WTC11 (cell line): ENCODE measurements around the gene CMTM4. TPM values are rescaled to one million over a fixed set of nuclear protein-coding genes. Genes with fewer than 3 reads are reported as not detected.

Source experiments
- ATAC-seq: fragments of 200-7000 bp; cut with Tn5 transposase; 2 replicates; pipeline ENCODE4 v1.10.0; 2021; ENCODE audit warnings: mild to moderate bottlenecking, moderate library complexity
- CTCF ChIA-PET: fragments of 300-600 bp; sonication (Branson Sonifier 250); formaldehyde crosslinking; loops from one replicate; lab custom pipeline; 2021; ENCODE audit warnings: antibody characterized with exemption; lab: Charles Lee
- POLR2A ChIA-PET: fragments of 350-600 bp; sonication (Branson Sonifier 250); formaldehyde crosslinking; loops from one replicate; lab custom pipeline; 2021; ENCODE audit warnings: antibody characterized with exemption; lab: Charles Lee
- DNase-seq: peaks from one replicate; pipeline ENCODE4 v3.0.0; 2021; ENCODE audit warnings: low spot score
- H3K27ac Mint-ChIP-seq: 2 replicates; pipeline ENCODE4 v1.8.0; 2021; ENCODE audit warnings: mixed read lengths
- H3K27me3 Mint-ChIP-seq: 2 replicates; pipeline ENCODE4 v1.8.0; 2021; ENCODE audit warnings: low read depth, mild to moderate bottlenecking, moderate library complexity, mixed read lengths
- H3K36me3 Mint-ChIP-seq: 2 replicates; pipeline ENCODE4 v1.8.0; 2021; ENCODE audit warnings: mixed read lengths
- H3K4me1 Mint-ChIP-seq: 2 replicates; pipeline ENCODE4 v1.8.0; 2022; ENCODE audit warnings: mixed read lengths
- H3K4me3 Mint-ChIP-seq: 2 replicates; pipeline ENCODE4 v1.8.0; 2021; ENCODE audit warnings: mild to moderate bottlenecking, moderate library complexity, mixed read lengths
- H3K9me3 Mint-ChIP-seq: 2 replicates; pipeline ENCODE4 v1.8.0; 2021; ENCODE audit warnings: mixed read lengths
- AFF4 ChIP-seq: sonication (generic); formaldehyde crosslinking; IDR thresholded peaks from 2 replicates; pipeline ENCODE4 v1.8.1; 2023; ENCODE audit warnings: mild to moderate bottlenecking, missing genetic modification reagents, borderline replicate concordance
- ATF2 ChIP-seq: sonication (generic); formaldehyde crosslinking; IDR thresholded peaks from 2 replicates; pipeline ENCODE4 v1.8.1; 2022; ENCODE audit warnings: low read depth, missing genetic modification reagents, borderline replicate concordance
- CREM ChIP-seq: sonication (generic); formaldehyde crosslinking; IDR thresholded peaks from 2 replicates; pipeline ENCODE4 v1.8.1; 2022; ENCODE audit warnings: mild to moderate bottlenecking, missing genetic modification reagents, moderate library complexity
- FOXP1 ChIP-seq: sonication (generic); formaldehyde crosslinking; IDR thresholded peaks from 2 replicates; pipeline ENCODE4 v1.8.0; 2022; ENCODE audit warnings: missing genetic modification reagents, mild to moderate bottlenecking, moderate library complexity, borderline replicate concordance
- NR3C1 ChIP-seq: sonication (generic); formaldehyde crosslinking; conservative IDR thresholded peaks from 2 replicates; pipeline ENCODE4 v1.8.1; 2023; ENCODE audit warnings: low read depth, mild to moderate bottlenecking, missing genetic modification reagents
- SMAD3 ChIP-seq: sonication (generic); formaldehyde crosslinking; IDR thresholded peaks from 2 replicates; pipeline ENCODE4 v1.8.0; 2022; ENCODE audit warnings: missing genetic modification reagents, mild to moderate bottlenecking, borderline replicate concordance
- SMAD4 ChIP-seq: sonication (generic); formaldehyde crosslinking; IDR thresholded peaks from 2 replicates; pipeline ENCODE4 v1.8.0; 2022; ENCODE audit warnings: mild to moderate bottlenecking, missing genetic modification reagents
- ZSCAN18 ChIP-seq: fragments of 250-450 bp; sonication (Bioruptor Pico); IDR thresholded peaks from 2 replicates; pipeline ENCODE4 v2.1.2; 2022; ENCODE audit warnings: mild to moderate bottlenecking, moderate library complexity
- total RNA-seq: library from RNA; stranded (reverse); gene quantifications from 3 replicates; pipeline ENCODE4 v1.2.3, GENCODE V29; 2021
- TF ChIP-seq, protein P1 (sequence below): fragments of 250-450 bp; sonication (Bioruptor Pico); IDR thresholded peaks from 2 replicates; pipeline ENCODE4 v1.9.0; 2021; ENCODE audit warnings: moderate library complexity, mild to moderate bottlenecking, inconsistent platforms, borderline replicate concordance
- TF ChIP-seq, protein P2 (sequence below): sonication (generic); formaldehyde crosslinking; IDR thresholded peaks from 2 replicates; pipeline ENCODE4 v1.8.0; 2022; ENCODE audit warnings: mild to moderate bottlenecking, missing genetic modification reagents
- TF ChIP-seq, protein P3 (sequence below): sonication (generic); formaldehyde crosslinking; IDR thresholded peaks from 2 replicates; pipeline ENCODE4 v1.8.1; 2023; ENCODE audit warnings: mild to moderate bottlenecking, missing genetic modification reagents
- TF ChIP-seq, protein P4 (sequence below): sonication (generic); formaldehyde crosslinking; IDR thresholded peaks from 2 replicates; pipeline ENCODE4 v1.8.0; 2023; ENCODE audit warnings: mild to moderate bottlenecking, missing genetic modification reagents
- TF ChIP-seq, protein P5 (sequence below): fragments of 250-450 bp; sonication (Bioruptor Pico); IDR thresholded peaks from 2 replicates; pipeline ENCODE4 v1.9.0; 2021; ENCODE audit warnings: mild to moderate bottlenecking, borderline replicate concordance
- TF ChIP-seq, protein P6 (sequence below): fragments of 250-450 bp; sonication (Bioruptor Pico); IDR thresholded peaks from 2 replicates; pipeline ENCODE4 v1.9.0; 2021; ENCODE audit warnings: mild to moderate bottlenecking

Gene CMTM4
- total RNA-seq, 1 experiment from 2014 or later = 56.2 TPM

- Mint-ChIP-seq H3K27me3 (no peaks in the 10 kb centered on the region; the same call in 1 of the 2 replicates), H3K27ac (0 out of 2 replicates have a peak overlapping the region, but pooled peaks have one; percentile 50), H3K4me3 (no peak overlapping the region), H3K4me1 (peaks cover 4% of the 10 kb centered on the region; the same call in 1 of the 2 replicates), H3K9me3 (peaks cover 4% of the 10 kb centered on the region; the same call in 1 of the 2 replicates), H3K36me3 (peaks cover 15% of the 10 kb centered on the region)
- ChIA-PET CTCF (no interaction called here), POLR2A (no interaction called here)
- no peak for ATAC-seq
- TF ChIP-seq AFF4 (CRISPR knock-in tag) = no peak
- TF ChIP-seq, protein P1, sequence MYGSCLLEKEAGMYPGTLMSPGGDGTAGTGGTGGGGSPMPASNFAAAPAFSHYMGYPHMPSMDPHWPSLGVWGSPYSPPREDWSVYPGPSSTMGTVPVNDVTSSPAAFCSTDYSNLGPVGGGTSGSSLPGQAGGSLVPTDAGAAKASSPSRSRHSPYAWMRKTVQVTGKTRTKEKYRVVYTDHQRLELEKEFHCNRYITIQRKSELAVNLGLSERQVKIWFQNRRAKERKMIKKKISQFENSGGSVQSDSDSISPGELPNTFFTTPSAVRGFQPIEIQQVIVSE (CRISPR knock-in tag) = no peak
- TF ChIP-seq ZSCAN18 (CRISPR knock-in tag) = no peak
- TF ChIP-seq SMAD3 (CRISPR knock-in tag) = no peak
- TF ChIP-seq, protein P2, sequence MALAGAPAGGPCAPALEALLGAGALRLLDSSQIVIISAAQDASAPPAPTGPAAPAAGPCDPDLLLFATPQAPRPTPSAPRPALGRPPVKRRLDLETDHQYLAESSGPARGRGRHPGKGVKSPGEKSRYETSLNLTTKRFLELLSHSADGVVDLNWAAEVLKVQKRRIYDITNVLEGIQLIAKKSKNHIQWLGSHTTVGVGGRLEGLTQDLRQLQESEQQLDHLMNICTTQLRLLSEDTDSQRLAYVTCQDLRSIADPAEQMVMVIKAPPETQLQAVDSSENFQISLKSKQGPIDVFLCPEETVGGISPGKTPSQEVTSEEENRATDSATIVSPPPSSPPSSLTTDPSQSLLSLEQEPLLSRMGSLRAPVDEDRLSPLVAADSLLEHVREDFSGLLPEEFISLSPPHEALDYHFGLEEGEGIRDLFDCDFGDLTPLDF (CRISPR knock-in tag) = no peak
- no peak for TF ChIP-seq NR3C1 (CRISPR knock-in tag)
- no peak for TF ChIP-seq SMAD4 (CRISPR knock-in tag)
- TF ChIP-seq, protein P3, sequence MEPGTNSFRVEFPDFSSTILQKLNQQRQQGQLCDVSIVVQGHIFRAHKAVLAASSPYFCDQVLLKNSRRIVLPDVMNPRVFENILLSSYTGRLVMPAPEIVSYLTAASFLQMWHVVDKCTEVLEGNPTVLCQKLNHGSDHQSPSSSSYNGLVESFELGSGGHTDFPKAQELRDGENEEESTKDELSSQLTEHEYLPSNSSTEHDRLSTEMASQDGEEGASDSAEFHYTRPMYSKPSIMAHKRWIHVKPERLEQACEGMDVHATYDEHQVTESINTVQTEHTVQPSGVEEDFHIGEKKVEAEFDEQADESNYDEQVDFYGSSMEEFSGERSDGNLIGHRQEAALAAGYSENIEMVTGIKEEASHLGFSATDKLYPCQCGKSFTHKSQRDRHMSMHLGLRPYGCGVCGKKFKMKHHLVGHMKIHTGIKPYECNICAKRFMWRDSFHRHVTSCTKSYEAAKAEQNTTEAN (CRISPR knock-in tag) = no peak
- no peak for TF ChIP-seq ATF2 (CRISPR knock-in tag)
- TF ChIP-seq, protein P4, sequence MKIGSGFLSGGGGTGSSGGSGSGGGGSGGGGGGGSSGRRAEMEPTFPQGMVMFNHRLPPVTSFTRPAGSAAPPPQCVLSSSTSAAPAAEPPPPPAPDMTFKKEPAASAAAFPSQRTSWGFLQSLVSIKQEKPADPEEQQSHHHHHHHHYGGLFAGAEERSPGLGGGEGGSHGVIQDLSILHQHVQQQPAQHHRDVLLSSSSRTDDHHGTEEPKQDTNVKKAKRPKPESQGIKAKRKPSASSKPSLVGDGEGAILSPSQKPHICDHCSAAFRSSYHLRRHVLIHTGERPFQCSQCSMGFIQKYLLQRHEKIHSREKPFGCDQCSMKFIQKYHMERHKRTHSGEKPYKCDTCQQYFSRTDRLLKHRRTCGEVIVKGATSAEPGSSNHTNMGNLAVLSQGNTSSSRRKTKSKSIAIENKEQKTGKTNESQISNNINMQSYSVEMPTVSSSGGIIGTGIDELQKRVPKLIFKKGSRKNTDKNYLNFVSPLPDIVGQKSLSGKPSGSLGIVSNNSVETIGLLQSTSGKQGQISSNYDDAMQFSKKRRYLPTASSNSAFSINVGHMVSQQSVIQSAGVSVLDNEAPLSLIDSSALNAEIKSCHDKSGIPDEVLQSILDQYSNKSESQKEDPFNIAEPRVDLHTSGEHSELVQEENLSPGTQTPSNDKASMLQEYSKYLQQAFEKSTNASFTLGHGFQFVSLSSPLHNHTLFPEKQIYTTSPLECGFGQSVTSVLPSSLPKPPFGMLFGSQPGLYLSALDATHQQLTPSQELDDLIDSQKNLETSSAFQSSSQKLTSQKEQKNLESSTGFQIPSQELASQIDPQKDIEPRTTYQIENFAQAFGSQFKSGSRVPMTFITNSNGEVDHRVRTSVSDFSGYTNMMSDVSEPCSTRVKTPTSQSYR (CRISPR knock-in tag) = no peak
- DNase-seq = no peak
Observed at GRCh38 chr16:66678337-66678736, 18.2 kb downstream of the CMTM4 start.

- peaks cover 4% of the 10 kb centered on the region; the same call in 1 of the 2 replicates for H3K9me3 Mint-ChIP-seq
- DNase-seq = no peak
- H3K27me3 Mint-ChIP-seq = no peaks in the 10 kb centered on the region; the same call in 1 of the 2 replicates
- no peak overlapping the region for H3K4me3 Mint-ChIP-seq
- no peak for ATAC-seq
- peaks cover 4% of the 10 kb centered on the region; the same call in 1 of the 2 replicates for H3K4me1 Mint-ChIP-seq
- CTCF ChIA-PET = interaction anchor here (0.9 kb wide), 1 partner anchor 26 kb away, joined by 5 read pairs; no protein-coding TSS in a partner anchor
- POLR2A ChIA-PET = no interaction called here
- peak overlapping the region; percentile 50; the same call in 1 of the 2 replicates for H3K27ac Mint-ChIP-seq
- H3K36me3 Mint-ChIP-seq = peaks cover 16% of the 10 kb centered on the region
- TF ChIP-seq, protein P5, sequence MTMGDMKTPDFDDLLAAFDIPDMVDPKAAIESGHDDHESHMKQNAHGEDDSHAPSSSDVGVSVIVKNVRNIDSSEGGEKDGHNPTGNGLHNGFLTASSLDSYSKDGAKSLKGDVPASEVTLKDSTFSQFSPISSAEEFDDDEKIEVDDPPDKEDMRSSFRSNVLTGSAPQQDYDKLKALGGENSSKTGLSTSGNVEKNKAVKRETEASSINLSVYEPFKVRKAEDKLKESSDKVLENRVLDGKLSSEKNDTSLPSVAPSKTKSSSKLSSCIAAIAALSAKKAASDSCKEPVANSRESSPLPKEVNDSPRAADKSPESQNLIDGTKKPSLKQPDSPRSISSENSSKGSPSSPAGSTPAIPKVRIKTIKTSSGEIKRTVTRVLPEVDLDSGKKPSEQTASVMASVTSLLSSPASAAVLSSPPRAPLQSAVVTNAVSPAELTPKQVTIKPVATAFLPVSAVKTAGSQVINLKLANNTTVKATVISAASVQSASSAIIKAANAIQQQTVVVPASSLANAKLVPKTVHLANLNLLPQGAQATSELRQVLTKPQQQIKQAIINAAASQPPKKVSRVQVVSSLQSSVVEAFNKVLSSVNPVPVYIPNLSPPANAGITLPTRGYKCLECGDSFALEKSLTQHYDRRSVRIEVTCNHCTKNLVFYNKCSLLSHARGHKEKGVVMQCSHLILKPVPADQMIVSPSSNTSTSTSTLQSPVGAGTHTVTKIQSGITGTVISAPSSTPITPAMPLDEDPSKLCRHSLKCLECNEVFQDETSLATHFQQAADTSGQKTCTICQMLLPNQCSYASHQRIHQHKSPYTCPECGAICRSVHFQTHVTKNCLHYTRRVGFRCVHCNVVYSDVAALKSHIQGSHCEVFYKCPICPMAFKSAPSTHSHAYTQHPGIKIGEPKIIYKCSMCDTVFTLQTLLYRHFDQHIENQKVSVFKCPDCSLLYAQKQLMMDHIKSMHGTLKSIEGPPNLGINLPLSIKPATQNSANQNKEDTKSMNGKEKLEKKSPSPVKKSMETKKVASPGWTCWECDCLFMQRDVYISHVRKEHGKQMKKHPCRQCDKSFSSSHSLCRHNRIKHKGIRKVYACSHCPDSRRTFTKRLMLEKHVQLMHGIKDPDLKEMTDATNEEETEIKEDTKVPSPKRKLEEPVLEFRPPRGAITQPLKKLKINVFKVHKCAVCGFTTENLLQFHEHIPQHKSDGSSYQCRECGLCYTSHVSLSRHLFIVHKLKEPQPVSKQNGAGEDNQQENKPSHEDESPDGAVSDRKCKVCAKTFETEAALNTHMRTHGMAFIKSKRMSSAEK (CRISPR knock-in tag) = no peak
- TF ChIP-seq CREM (CRISPR knock-in tag) (no peak), FOXP1 (CRISPR knock-in tag) (no peak)
- TF ChIP-seq, protein P6, sequence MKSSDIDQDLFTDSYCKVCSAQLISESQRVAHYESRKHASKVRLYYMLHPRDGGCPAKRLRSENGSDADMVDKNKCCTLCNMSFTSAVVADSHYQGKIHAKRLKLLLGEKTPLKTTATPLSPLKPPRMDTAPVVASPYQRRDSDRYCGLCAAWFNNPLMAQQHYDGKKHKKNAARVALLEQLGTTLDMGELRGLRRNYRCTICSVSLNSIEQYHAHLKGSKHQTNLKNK = no peak
Observed at GRCh38 chr16:66677836-66678235, 18.7 kb downstream of the CMTM4 start.
